Adrenal gland (tissue), 12 donors: ENCODE measurements around the gene PLCG2. TPM values are rescaled to one million over a fixed set of nuclear protein-coding genes. Genes with fewer than 3 reads are reported as not detected.

Experiments used
- DNase-seq, 7 donors: peaks; one replicate each; pipeline ENCODE4 v3.0.0-alpha.2; 2019 to 2020
- H3K27ac ChIP-seq, 5 donors: fragments of 200-600 bp; sonication (generic) in 4 of 5; 1 replicate in 3 of 5; 2 replicates in 2 of 5; pipeline versions ENCODE4 v1.5.1 to v1.8.0; 2016 to 2020; ENCODE audit warnings: mild to moderate bottlenecking in 1 of 5
- H3K27me3 ChIP-seq: fragments of 200-600 bp; 2 replicates; pipeline ENCODE4 v1.8.0; 2021
- H3K36me3 ChIP-seq, 2 donors: fragments of 200-600 bp; replicated peaks in 1 of 2; 1 replicate in 1 of 2; 2 replicates in 1 of 2; pipeline versions ENCODE4 v1.5.1 to v1.8.0; 2018 to 2022
- H3K4me1 ChIP-seq, 2 donors: fragments of 200-600 bp; replicated peaks in 1 of 2; 1 replicate in 1 of 2; 2 replicates in 1 of 2; pipeline versions ENCODE4 v1.5.1 to v1.8.0; 2018 to 2021
- H3K4me3 ChIP-seq, 4 donors: fragments of 200-600 bp; sonication (generic) in 3 of 4; one replicate each; pipeline ENCODE4 v1.5.1; 2016 to 2018
- H3K9me3 ChIP-seq, 3 donors: fragments of 200-600 bp; sonication (generic) in 1 of 3; replicated peaks in 1 of 3; 1 replicate in 2 of 3; 2 replicates in 1 of 3; pipeline versions ENCODE4 v1.5.1 to v1.8.0; 2016 to 2021
- POLR2A ChIP-seq, 2 donors: fragments of 450-650 bp; IDR thresholded peaks; one replicate each; pipeline ENCODE4 v1.6.1; 2017; ENCODE audit warnings: antibody characterized with exemption in 2 of 2, mild to moderate bottlenecking in 2 of 2, moderate library complexity in 1 of 2
- WGBS, 4 donors: extraction: QIAGEN DNeasy Blood & Tissue Kit in 2 of 4; methylation state at CpG; one replicate each; pipeline versions ENCODE4 v1.1.5 to v1.1.7; 2013 to 2017; 5-methylcytosine and 5-hydroxymethylcytosine counted together
- intact Hi-C, 2 donors: fragments of 100-400 bp; cut with DNase I; formaldehyde crosslinking; loops; one replicate each; pipeline versions ENCODE4 v1.14.1 to v1.15.0; 2022 to 2023
- polyA plus RNA-seq, 3 donors: library from polyadenylated mRNA; stranded (reverse); fragments of 200-250 nt in 2 of 3; fragments of 350-450 nt in 1 of 3; fragmentation: Illumina TruSeq in 1 of 3; extraction: RNeasy Lipid Tissue Mini Kit (QIAGEN cat#74804) in 1 of 3; gene quantifications; one replicate each; pipeline ENCODE4 v1.2.3, GENCODE V29; 2013 to 2014
- total RNA-seq, 9 donors: library from RNA; depleted of rRNA in 4 of 9; stranded (reverse); fragments of >200 nt in 4 of 9; fragments of 120-200 nt in 1 of 9; fragmentation: NEBNext Ultra II Directional in 1 of 9; extraction: Animal tissue kit (Norgen Biotek cat#: 25700) in 1 of 9; gene quantifications; one replicate each; pipeline versions ENCODE4 v1.1.0 to v1.2.4, GENCODE V29; 2013 to 2023
- TF ChIP-seq, protein P1 (sequence below), 6 experiments: fragments of 450-650 bp in 4 of 6; fragments of 200-600 bp in 2 of 6; sonication (generic) in 1 of 6; IDR thresholded peaks; 1 replicate in 5 of 6; 2 replicates in 1 of 6; pipeline versions ENCODE4 v1.5.1 to v1.8.0; 2016 to 2021; ENCODE audit warnings: antibody characterized with exemption in 6 of 6, mild to moderate bottlenecking in 2 of 6, moderate library complexity in 1 of 6
- donor health status: healthy with polysubstance abuse.
- donor health status: Bipolar disorder and iron deficiency.
- donor health status: DM: yes; HTN: yes; CAD: no.
- donor health status: DM: no; HTN: no; CAD: no.
- donor health status: DM: no; HTN: no; CAD: no.
- donor health status: DM: yes; HTN: yes; CAD: no.

The PLCG2 gene
- total and polyA plus RNA-seq, 12 donors: 4.8 to 47.6 (median 10.9) TPM

DNA sequence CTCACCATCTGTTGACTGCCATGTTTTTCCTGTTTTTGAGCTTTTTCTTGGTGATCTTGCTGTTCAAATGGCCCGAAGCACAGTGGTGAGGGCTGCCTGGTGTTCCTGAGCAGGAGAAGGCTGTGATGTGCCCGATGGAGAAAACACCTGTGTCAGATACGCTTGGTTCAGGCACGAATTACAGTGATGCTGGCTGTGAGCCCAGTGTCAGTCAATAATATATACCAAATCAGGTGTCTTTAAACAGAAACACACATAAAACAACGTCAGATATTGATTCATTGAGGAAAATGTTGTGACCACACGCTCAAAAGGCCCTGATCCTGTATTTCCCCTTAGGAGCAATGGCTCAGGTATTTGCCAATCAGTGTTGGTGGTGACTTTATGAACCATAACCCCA, 120.5 kb downstream of the PLCG2 start:
- intact Hi-C loops: no loop called here
- no peaks in the 10 kb centered on the region for H3K36me3 ChIP-seq
- H3K27me3 ChIP-seq: no peaks in the 10 kb centered on the region
- no peak overlapping the region for H3K4me3 ChIP-seq
- no peaks in the 10 kb centered on the region for H3K4me1 ChIP-seq
- no peaks in the 10 kb centered on the region for H3K9me3 ChIP-seq
- TF ChIP-seq, protein P1, sequence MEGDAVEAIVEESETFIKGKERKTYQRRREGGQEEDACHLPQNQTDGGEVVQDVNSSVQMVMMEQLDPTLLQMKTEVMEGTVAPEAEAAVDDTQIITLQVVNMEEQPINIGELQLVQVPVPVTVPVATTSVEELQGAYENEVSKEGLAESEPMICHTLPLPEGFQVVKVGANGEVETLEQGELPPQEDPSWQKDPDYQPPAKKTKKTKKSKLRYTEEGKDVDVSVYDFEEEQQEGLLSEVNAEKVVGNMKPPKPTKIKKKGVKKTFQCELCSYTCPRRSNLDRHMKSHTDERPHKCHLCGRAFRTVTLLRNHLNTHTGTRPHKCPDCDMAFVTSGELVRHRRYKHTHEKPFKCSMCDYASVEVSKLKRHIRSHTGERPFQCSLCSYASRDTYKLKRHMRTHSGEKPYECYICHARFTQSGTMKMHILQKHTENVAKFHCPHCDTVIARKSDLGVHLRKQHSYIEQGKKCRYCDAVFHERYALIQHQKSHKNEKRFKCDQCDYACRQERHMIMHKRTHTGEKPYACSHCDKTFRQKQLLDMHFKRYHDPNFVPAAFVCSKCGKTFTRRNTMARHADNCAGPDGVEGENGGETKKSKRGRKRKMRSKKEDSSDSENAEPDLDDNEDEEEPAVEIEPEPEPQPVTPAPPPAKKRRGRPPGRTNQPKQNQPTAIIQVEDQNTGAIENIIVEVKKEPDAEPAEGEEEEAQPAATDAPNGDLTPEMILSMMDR (IDR thresholded peaks at IDR 0.05): no peak
- no peak for TF ChIP-seq POLR2A (IDR thresholded peaks at IDR 0.05)
- DNase-seq: no peak
- WGBS, 4 donors: 82 to 89% (median 84%) methylated on average over 6 of the region's 6 CpGs
- no peak overlapping the region for H3K27ac ChIP-seq

DNA sequence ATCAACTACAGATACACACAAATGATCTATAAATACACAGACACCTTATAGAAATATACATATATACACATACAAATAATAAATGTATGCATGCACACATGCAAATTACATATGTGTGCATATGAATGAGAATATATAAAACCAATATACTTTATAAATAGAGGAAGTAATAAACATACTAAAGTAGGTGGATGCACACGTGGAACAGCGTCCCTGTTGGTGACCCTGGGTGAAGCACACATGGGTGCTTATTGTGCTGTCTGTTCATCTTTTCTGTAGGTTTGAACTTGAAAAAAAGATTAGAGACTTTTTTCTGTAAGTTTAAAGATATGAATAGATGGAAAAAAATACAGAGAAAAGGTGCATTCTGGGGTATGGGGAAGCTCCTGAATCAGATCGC, 120.9 kb downstream of the PLCG2 start:
- intact Hi-C loops: no loop called here
- H3K4me1 ChIP-seq: no peaks in the 10 kb centered on the region
- 84 to 93% (median 92%) methylated on average over 3 of the region's 3 CpGs for WGBS, 4 donors
- H3K9me3 ChIP-seq: no peaks in the 10 kb centered on the region
- no peak overlapping the region for H3K4me3 ChIP-seq
- no peaks in the 10 kb centered on the region for H3K27me3 ChIP-seq
- H3K36me3 ChIP-seq: no peaks in the 10 kb centered on the region
- TF ChIP-seq, protein P1 (IDR thresholded peaks at IDR 0.05): no peak
- TF ChIP-seq POLR2A (IDR thresholded peaks at IDR 0.05): no peak
- DNase-seq: no peak
- H3K27ac ChIP-seq: no peak overlapping the region

DNA sequence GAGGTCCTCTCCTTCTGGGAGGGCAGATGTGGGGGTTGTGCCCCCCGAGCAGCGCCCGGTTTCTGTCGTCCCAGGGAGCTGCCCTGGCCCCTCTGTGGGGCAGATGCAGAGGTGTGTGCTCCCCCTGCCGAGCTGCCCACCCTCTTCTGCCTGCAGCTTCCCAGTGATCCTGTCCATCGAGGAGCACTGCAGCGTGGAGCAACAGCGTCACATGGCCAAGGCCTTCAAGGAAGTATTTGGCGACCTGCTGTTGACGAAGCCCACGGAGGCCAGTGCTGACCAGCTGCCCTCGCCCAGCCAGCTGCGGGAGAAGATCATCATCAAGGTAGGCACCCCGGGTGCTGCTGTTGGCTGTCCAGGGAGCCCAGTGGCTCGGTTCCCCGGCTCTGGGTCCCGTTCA, 121.4 kb downstream of the PLCG2 start:
- Histone ChIP-seq H3K27ac (no peak overlapping the region), H3K4me1 (no peaks in the 10 kb centered on the region), H3K36me3 (no peaks in the 10 kb centered on the region), H3K27me3 (no peaks in the 10 kb centered on the region), H3K4me3 (no peak overlapping the region), H3K9me3 (no peaks in the 10 kb centered on the region)
- DNase-seq: no peak
- WGBS, 4 donors: 70 to 91% (median 89%) methylated on average over 4 to 17 of the region's 17 CpGs
- intact Hi-C loops: no loop called here
- TF ChIP-seq, protein P1 (IDR thresholded peaks at IDR 0.05): no peak
- no peak for TF ChIP-seq POLR2A (IDR thresholded peaks at IDR 0.05)

DNA sequence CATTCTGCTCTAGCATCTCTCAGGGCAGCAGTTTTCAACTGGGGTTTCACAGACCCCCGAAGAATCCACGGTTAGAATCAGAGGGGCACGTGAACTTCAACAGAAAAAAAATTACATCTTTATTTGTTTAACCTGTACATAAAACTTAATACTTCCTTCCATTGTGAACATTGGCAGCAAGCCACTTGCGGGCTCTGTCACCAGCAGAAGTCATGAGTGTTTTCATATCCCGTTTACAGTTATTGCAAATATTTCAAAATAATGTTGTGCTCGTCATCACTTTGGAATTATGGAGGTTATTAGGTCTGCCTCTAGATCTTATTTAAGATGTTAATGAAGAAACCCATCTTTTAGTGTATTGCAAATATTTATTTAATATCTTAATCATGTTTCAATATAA, 122.4 kb downstream of the PLCG2 start:
- TF ChIP-seq, protein P1 (IDR thresholded peaks at IDR 0.05): no peak
- no peak for TF ChIP-seq POLR2A (IDR thresholded peaks at IDR 0.05)
- intact Hi-C loops: no loop called here
- no peaks in the 10 kb centered on the region for H3K27me3 ChIP-seq
- no peaks in the 10 kb centered on the region for H3K4me1 ChIP-seq
- no peaks in the 10 kb centered on the region for H3K36me3 ChIP-seq
- no peak overlapping the region for H3K4me3 ChIP-seq
- H3K27ac ChIP-seq: peak overlapping the region in 1 of 5 donors; percentile 28
- WGBS, 4 donors: 48 to 59% (median 51%) methylated on average over 6 of the region's 6 CpGs
- no peaks in the 10 kb centered on the region for H3K9me3 ChIP-seq
- peak in 2 of 7 donors; percentile 24 to 37 for DNase-seq
